GM19240 (cell line): Measurements from ENCODE around the gene PEX11B.

Experiments used
- DNase-seq: peaks from one replicate; pipeline ENCODE4 v3.0.0; 2011; ENCODE audit warnings: low spot score; ENCODE audit not compliant: insufficient read length

PEX11B gene, protein sequence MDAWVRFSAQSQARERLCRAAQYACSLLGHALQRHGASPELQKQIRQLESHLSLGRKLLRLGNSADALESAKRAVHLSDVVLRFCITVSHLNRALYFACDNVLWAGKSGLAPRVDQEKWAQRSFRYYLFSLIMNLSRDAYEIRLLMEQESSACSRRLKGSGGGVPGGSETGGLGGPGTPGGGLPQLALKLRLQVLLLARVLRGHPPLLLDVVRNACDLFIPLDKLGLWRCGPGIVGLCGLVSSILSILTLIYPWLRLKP

DNA sequence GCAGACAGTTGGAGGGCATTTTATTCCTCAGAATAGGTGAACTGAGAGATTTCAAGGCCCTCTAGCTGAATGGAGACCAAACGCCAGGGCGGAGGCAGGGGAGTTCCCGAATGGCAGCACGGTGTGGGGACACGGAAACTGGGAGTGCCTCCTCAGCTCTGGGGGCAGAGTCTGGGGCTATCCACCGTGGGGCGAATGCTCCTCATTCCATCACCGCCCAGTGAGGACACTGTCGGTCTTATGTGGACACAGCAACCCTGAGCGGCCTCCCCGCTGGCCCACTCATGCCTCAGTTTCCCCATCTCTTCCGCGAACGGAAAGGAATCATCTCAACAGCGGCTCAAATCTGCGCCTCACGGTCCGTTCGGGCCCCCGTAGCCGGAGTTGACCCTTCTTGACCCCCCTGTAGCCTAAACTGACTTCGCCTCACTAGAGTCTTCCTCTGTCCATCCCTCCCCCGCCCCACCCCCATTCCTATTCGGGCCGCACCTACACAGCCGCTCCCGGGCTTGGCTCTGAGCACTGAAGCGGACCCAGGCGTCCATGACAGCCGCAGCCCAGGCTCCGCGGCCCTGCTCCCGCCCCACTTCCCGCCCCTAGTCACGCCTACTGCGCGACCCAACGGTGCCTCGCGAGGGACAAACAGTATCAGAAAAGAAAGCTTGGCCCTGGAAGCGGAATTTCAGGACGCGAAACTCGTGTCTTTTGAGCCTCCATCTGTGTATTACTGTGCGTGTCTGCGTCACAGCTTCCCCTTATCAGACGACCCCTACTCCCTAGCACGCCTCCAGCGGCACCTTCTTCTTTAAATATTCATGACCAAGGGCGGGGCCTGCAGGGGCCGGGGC lies at the start of gene PEX11B:
Gene PEX11B, minus strand, starts transcription at position 574 of the 848 bp plus-strand sequence. Its CDS starts 29 bp downstream, at position 545.
- peak; percentile 68 for DNase-seq

DNA sequence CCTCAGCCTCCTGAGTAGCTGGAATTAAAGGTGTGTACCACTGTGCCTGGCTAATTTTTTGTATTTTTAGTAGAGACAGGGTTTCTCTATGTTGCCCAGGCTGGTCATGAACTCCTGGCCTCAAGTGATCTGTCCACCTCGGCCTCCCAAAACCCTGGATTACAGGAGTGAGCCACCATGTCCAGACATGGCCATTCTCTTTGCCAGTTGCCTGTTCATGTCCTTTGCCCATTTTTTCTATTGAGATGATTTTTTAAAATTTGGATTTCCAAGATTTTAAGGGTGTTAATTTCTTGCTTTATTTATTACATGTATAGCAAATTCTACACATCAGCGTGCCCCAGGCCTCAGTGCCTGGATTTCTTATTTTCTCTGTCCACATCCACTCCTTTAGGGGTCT lies 48.8 kb upstream of the PEX11B start:
- DNase-seq, result no peak

DNA sequence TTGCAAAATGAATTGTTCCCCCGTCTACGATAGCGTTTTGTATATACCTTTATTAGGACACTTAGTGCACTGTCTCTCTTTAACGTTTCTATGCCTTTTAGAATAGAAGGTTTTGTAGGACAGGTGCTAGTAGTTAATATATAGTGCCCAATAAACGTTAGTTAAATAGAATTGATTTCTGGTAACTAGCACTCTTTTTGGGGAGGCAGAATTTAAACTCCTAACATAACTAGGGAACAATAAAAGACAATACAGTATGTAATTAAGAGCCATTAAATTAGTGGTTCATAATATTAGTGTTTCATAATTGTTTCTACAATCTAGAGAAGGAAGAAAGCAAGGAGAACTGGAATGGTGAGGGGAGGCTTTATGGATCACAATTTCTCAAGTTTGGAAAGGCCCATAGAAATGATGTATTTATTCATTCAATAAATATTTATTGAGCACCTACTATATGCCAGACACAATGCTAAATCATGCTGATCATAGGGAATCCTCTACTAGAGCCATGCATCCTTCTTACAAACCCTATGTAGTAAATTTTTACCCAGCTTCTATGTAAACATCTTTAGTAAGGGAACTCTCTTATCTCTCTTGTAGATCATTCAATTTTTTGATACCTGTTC lies 46.7 kb upstream of the PEX11B start:
- DNase-seq, result no peak

DNA sequence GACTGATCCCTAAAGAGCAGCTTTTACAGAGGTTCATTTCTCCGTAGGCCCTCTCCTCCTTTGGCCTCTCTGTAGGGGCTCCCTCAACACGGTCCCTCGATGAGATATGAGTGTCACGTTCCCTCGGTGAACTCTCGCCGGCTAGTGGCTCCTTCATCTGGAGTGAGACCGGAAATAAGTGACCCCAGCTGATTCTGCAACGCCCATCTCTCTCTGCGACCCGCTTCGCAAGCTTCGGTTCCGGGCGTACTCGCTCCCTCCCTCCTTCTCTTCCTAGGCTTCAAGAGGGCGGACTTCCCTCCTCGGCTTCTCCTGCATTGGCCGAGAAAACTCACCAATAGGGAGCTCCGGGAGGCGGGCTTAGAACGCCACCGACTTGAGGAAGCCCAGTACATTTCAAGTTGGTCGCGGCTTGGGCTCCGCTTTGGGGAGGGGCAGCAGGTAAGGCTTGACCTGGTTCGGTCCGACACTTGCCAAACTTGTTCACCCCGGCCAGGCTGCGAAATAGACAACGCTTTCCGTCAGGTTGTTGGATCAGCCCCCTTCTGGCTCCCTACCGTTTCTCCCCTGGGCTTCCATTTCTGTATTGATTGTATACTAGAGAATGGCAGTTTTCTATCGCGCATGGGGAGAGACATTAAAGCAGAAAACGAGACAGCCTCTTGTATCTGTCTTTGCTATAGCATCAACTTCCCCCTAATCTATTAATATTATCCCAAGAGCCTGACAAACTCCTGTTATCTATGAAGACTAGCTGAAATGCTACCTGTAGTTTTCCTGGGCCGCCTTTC lies 46.0 kb upstream of the PEX11B start, which contains the start of the genes ANKRD34A and POLR3GL:
Gene ANKRD34A, minus strand, starts transcription at position 248 of the 791 bp plus-strand sequence. CDS start 2,816 bp downstream, outside the sequence.
Gene POLR3GL, plus strand, starts transcription at position 363 of the 791 bp plus-strand sequence. CDS start 10,176 bp downstream, outside the sequence.
- DNase-seq, result peak; percentile 86

DNA sequence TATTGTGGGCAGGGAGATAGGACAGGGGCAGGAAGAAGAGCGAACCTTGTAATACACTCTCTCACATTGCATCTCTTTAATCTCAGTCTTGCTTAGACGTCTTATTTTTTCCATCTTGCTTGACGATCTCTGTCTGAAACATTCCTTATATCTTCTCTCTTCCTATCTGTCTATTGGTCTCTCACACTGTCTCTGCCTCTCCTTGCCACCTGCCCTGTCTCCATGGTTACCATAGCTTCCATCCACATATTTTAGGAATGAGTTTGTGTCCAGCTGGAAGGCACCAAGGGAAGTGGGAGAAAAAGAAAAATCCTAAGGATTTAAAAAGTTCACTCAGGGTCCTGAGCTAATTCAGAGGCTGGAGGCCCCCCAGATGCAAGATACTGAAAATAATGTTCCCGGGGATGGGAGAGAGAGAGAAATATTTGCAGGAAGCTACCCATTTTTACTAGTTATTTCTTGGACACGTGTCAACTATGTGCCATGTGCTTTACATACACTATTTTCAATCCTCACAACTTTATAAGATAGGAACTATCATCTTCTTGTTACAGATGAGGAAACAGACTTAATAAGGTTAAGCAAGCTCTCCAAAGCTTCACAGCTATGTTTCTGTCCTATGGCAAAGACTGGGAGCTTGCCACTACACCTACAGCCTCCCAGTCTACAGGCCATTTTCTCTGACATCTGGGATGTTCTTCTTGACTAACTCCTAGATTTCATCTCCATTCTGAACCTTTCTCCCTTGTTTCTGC lies 44.9 kb upstream of the PEX11B start:
- no peak for DNase-seq

DNA sequence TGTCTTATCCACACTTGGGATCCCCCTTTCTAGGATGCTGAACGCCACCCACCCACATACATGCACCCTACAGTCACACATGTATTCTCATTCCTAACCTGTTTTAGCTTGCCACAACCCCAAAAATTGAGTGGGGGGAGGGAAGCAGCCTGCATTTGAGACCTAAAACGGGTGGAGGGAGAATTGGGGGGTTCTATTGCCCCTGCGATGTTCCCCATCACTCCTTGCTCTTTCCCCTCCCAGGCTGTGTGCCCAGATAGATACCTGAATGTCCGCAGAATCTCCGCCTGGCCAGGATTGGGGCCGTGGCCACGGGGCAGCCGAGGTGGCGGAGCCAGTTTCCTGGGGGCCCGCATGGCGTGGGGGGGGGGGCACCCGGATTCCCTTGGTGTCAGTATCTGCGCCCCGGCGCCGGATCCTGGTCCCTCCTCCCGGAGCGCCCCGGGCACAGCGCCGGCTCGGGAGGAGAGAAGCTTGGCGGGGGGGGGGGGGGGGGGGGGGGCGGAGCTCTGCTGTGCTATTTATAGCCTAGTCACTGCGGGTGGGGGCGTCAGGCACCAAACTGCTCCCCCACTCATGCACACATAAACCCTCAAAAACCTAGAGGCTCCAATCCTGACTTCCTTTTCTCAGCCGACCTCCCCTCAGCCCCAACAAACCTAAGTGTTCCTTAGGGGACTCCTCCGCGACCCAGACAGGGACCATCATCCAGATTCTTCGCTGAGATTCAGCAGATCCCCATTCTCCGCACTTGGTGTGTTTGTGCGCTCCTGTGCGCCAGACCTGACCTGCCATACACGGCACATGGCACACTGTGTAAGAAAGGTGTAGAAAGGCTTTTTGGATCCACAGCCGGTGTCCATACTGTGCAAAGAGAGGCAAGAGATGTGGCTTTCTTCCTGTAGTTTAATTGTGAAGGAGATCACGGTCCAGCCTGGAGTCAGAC lies 43.9 kb upstream of the PEX11B start:
- DNase-seq, result no peak

DNA sequence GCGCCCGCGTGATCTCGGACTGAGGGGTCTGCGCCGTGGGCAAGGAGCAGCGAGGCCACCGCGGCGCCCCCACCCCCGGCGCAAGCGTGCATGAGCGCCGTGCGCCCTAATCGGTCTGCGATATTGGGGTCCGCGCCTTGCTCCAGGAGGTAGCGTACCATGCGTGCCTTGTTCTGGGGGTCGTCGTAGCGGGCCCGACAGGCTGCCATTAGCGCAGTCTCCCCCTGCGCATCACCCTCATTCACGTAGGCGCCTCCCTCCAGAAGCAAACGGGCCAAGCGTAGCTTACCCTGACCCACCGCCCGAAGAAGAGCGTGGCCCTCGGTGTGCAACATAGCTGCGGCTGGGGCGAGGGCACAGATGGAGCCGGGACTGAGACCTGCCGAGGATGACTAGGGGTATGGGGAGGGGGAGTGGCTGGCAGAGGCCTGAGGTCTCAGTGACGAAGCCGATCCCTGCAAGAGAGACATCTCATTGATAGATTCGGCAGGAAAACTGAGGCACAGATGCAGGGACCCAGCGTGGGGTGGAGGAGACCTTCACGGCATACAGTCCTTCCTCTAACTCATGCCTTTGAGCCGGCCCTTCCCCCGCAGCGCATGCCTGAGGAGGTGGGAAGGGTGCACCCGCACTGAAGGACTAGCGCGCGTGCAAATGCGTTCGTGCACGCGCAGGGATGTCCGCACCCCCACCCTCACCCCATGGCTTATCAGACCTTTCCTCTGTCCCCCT lies 43.1 kb upstream of the PEX11B start:
- DNase-seq, result no peak

DNA sequence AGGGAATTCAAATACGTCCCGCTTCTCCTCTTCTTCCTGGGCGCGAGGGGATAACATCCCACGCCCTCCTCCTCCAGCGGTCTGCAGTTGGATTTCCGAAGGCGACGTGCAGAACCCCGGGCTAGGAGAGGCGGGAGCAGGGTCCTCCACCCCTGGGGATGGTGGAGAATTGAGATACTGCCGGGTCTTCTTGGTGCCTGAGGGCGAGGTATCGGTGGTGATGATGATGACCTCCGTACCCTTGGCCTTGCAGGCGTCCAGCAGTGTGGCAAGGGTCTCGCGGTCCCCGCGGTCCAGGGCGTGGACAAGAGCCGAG lies 42.5 kb upstream of the PEX11B start:
- DNase-seq, result no peak

DNA sequence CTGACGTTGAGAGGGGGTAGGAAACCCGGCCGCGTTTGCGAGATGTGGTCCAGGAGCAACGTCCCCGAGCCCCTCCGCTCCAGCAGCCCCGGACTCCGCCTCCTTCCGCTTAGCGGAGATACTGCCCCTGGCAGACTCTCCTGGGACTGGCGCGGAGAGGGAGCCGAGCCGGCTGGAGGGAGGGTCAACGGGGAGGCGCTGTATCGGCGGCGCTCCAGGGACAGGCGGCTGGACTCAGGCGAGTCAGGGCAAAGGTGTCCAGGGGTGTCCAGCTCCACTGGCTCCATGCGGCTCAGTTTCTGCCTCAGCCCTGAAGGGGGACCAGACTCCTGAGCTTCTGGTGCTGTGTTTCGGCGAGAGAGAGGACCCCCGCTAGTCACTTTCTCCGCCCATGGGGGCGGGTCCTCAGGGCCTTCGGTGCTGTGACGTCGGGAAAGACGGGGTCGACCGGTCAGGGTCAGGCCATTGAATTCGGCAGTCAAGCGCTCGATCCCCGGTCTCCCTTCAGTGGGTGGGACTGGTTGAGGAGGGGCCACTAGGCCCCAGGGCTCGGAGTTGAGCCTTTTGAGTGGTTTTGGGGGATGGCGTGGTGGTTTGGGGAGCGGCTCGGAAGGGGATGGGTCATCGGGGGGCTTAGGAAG lies 42.1 kb upstream of the PEX11B start:
- no peak for DNase-seq

DNA sequence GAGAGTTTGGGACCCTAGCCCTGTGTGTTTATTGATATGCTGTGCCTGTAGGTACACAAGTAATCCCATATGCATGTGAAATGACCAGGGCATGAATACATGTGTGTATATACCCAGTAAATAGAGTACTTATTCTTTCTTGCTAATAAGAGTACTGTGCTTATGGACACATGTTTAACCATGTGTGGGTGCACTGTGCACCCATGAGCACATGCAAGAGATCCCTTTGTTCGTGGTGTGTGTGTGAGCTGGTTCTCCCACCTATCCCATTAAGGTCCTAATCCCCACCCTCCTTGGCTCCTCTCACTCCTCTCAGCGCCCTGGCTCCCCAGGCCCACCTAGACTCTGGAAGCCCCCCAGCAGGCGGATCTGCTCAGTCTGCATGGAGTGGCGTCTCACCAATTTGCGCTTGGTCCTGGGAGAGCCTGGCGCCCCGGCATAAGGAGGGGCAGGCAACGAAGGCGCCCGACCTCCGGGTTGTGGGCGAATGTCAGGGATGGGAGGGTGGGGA lies 41.5 kb upstream of the PEX11B start:
- DNase-seq, result no peak

DNA sequence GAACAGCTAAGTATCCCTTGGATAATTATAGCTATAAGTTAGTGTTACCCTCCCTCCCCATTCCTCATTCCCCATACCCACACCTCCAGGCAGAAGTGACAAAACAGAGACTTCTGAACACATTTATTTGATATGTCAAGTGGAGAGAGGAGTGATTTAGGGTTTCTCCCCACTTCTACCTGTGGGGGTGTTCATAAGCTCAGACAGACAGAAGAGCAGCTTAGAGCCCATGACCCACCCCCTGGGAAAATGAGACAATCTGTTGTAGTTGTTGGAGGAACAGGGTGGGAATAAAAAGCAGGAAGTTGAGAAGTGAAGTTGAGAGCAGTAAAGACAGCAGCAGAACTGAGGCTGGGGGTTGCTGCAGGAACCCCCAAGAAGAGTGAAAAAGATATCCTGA lies 40.8 kb upstream of the PEX11B start:
- DNase-seq, result no peak

DNA sequence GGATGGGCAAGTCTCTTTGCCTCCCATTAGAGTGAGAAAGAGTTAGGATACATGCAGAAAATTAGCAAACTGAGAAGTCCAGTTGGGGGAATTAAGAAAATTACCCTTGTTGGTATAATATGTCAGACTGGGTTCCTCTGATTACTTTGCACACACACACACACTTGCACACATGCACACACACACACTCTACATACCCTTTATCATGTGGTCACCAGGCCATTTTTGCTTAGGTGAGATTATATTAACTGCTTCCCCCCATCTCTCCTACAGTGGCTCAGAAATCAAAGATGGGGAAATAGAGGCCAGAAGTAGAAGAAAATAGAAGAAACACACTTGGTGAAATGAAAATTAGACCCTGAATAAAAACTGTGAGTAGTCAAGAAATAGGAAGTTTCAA lies 40.2 kb upstream of the PEX11B start:
- no peak for DNase-seq

DNA sequence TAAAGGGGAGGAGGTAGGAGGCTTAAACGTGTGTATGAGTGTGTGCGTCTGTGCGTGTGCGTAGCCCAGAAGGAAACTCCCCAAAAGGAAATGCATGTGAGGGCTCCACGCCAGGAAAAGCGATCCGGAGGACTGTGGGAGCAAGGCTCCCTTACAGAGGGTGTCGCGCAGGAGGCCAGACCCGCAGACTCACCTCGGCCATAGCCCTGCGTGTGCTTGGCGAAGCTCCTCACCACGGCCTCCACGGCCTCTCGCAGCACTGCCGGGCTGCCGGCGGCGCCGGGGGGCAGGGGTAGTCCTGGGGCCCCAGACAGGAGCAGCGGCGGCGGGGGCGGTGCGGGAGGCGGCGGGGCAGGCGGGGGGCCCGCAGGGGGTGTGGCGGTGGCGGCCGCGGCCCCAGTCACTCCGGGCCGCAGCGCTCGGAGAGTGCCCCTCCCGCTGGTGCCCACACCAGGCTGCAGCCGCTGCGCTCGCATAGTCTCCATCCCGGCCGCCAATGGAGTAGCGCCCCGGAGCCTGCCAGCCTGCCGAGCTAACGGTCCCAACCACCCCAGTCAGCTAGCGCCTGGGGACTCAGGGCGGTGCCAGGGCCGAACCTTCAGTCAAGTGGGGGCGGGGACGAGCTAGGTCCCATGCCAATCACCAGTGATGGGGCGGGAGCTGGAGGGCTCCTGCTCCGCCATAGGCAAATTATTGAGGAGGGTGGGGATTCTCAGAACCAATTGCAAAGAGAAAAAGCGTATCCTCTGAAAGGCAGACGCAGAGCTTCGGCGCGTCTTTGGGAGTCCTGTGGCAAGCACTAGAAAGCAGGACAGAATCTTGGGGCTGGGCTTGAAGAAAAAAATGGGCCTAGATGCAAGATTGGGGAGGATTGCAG lies 39.2 kb upstream of the PEX11B start, which contains the start of gene LIX1L:
Gene LIX1L, minus strand, starts transcription at position 575 of the 877 bp plus-strand sequence. Its CDS starts 90 bp downstream, at position 485.
- peak; percentile 86 for DNase-seq

DNA sequence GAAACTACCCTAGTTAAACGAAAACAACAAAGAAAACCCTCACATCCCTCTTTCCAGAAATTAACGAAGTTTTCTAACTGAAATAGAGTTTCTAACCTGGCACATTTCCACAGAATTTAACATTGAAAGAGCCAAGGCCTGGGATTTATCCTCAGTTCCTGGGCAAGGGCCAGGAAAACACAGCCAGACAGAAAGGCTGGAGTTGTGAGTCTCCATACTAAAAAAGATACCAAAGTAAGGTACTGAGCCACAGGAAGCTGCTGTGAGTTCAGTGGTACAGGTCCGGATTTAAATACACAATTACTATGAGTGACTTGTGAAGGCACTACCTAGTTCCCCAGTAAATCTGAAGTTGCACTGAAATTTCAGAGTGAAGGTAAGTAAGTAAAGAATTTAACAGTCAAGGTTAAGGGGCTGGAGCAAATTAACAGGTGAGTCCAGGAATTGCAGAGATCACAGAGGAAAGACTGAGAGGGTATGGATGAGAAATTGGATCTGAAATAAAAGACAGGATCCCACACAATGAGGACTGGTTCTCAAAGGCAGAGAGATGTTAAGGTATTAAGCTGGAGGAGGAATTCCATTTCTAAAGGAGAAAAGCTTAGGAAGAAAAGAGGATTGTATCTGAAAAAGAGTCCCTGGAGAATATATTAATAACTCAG lies 38.4 kb upstream of the PEX11B start:
- no peak for DNase-seq

DNA sequence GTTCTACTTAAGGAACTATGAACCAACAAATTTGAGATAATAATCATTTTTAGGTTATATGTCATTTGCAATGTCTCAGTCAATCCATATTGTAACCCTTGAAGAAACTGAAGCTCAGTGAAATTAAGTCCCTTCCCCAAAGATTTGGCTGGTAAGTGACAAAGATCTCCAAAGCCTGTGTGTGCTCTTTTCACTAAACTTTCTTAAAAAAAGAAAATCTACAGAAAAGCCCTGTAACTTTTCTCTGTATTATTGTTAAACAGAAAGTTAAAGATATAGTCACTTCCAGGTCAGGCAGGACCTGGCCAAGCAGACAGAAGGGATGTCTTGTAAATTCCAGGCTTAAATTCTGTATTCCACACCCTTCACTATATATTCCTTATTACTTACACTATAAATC lies 37.8 kb upstream of the PEX11B start:
- no peak for DNase-seq

DNA sequence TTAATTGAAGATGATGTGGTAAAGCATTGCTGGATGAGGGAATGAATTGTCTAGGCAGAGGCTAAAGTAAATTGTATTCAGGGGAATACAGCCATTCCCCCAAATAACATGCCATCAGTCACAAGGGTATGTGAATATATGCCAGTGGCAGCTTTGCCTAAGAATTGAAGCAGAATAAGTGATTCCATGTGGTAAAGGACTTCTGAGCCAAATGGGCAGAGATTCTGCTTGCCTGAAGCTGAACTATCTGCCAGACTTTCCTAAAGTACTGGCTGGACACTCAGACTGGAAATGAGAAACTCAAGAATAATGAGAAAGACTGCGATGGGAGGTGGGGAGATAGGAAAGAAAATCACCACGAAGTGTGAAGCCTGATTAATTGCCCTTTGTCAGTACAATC lies 36.9 kb upstream of the PEX11B start:
- no peak for DNase-seq
